Cardiac muscle cell (in vitro differentiated cells and primary cell): ENCODE measurements around the gene SCARB1. TPM values are rescaled to one million over a fixed set of nuclear protein-coding genes. Genes with fewer than 3 reads are reported as not detected.

ENCODE experiments used
- DNase-seq, 2 donors: peaks; one replicate each; pipeline versions ENCODE4 v3.0.0 to v3.0.0-alpha.2; 2010 to 2017; ENCODE audit warnings: low read depth in 1 of 2, low spot score in 1 of 2
- H3K27ac ChIP-seq: fragments of 200-600 bp; sonication (generic); 2 replicates; pipeline ENCODE4 v1.5.1; 2016
- H3K27me3 ChIP-seq: fragments of 200-600 bp; sonication (generic); 2 replicates; pipeline ENCODE4 v1.6.0; 2016; ENCODE audit warnings: control low read depth
- H3K36me3 ChIP-seq: fragments of 200-600 bp; sonication (generic); 2 replicates; pipeline ENCODE4 v1.5.1; 2016; ENCODE audit warnings: control low read depth
- H3K4me1 ChIP-seq: fragments of 200-600 bp; sonication (generic); 2 replicates; pipeline ENCODE4 v1.8.1; 2017; ENCODE audit warnings: low read depth, mild to moderate bottlenecking, mixed run types
- H3K4me3 ChIP-seq: fragments of 200-600 bp; sonication (generic); 2 replicates; pipeline ENCODE4 v1.5.1; 2016; ENCODE audit warnings: mild to moderate bottlenecking
- H3K9me3 ChIP-seq: fragments of 200-600 bp; sonication (generic); 2 replicates; pipeline ENCODE4 v1.5.1; 2017; ENCODE audit warnings: low read depth, mild to moderate bottlenecking, control low read depth
- polyA plus RNA-seq: library from polyadenylated mRNA; unstranded; fragments of >200 nt; fragmentation: Nextera tagmentation; extraction: Ambion mirVana; gene quantifications from 2 replicates; pipeline ENCODE4 v1.2.1, GENCODE V29; 2016
- total RNA-seq: library from RNA; depleted of rRNA; stranded (reverse); fragments of >200 nt; gene quantifications from 2 replicates; pipeline ENCODE4 v1.2.3, GENCODE V29; 2016
- TF ChIP-seq, protein P1 (sequence below): IDR thresholded peaks from 2 replicates; pipeline ENCODE4 v1.5.1; 2012; ENCODE audit warnings: low read depth, mild to moderate bottlenecking, low read length

SCARB1 gene
- total and polyA plus RNA-seq, 2 experiments from 2014 or later = 37.7 to 42.5 TPM

DNA sequence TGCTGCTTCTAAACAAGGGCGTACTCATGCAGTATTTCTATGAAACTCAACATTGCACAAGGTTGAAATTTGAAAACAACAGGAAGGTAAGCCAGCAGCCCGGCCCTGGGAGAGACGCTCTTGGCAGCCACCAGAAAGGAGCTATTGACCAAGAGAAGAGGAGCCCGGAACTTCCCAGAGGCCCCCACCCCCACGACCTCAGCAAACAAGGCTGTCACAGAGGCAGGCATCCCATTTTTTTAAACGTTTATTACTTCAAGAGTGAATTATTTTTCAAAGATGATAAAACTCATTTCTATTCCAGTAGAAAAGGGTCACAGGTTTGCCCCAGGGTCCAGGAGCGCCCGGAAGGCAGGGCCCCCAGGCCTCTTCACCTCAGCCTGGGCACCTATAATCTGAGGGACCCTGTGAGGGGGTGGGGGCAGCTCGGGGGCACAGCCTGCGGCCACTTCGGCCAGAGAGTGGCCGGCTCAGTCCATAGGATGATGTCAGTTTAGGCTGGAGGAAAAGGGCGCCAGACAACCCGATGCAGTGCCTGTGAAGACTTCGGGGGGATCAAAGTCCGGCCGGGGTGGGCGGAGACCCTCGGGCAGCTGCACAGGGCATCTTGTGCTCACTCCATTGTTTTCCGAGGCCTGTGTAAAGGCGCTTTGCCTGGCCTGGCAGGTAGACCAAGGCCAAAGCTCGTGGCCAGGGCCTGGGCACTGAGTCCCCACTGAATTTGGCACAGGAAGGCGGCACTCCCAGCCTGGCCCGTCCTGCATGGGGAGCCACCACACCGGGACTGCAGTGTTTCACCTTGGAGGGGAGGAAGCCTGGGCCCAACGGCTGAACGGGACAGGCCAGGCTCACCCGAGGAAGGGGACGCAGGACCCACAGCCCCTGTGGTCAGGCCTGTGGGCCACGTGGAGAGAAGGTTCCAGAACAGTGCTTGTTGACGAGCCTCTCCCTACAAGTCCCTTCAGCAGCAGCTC is 86.0 kb downstream of the SCARB1 start:
- H3K27ac ChIP-seq = no peak overlapping the region
- TF ChIP-seq, protein P1, sequence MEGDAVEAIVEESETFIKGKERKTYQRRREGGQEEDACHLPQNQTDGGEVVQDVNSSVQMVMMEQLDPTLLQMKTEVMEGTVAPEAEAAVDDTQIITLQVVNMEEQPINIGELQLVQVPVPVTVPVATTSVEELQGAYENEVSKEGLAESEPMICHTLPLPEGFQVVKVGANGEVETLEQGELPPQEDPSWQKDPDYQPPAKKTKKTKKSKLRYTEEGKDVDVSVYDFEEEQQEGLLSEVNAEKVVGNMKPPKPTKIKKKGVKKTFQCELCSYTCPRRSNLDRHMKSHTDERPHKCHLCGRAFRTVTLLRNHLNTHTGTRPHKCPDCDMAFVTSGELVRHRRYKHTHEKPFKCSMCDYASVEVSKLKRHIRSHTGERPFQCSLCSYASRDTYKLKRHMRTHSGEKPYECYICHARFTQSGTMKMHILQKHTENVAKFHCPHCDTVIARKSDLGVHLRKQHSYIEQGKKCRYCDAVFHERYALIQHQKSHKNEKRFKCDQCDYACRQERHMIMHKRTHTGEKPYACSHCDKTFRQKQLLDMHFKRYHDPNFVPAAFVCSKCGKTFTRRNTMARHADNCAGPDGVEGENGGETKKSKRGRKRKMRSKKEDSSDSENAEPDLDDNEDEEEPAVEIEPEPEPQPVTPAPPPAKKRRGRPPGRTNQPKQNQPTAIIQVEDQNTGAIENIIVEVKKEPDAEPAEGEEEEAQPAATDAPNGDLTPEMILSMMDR = no peak
- no peaks in the 10 kb centered on the region for H3K27me3 ChIP-seq
- peak in 1 of 2 donors; percentile 72 for DNase-seq
- peaks cover 5% of the 10 kb centered on the region for H3K4me1 ChIP-seq
- no peaks in the 10 kb centered on the region for H3K36me3 ChIP-seq
- H3K9me3 ChIP-seq = no peaks in the 10 kb centered on the region
- no peak overlapping the region for H3K4me3 ChIP-seq

DNA sequence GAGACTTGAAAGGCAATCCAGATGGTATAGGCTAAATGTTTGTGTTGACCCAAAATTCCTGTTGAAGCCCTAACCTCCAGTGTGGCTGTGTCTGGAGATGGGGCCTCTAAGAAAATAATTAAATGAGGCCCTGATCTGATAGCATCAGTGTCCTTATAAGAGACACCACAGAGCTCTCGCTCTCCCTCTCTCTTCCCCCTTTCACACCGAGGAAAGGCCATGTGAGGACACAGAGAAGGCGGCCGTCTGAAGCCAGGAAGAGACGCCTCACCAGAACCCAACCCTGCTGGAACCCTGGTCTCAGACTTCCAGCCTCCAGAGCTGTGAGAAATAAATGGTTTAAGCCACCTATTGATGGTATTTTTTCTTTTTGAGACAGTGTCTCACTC is 87.5 kb downstream of the SCARB1 start:
- Histone ChIP-seq H3K27ac (no peak overlapping the region), H3K36me3 (no peaks in the 10 kb centered on the region), H3K4me3 (no peak overlapping the region), H3K27me3 (no peaks in the 10 kb centered on the region), H3K4me1 (peaks cover 2% of the 10 kb centered on the region), H3K9me3 (no peaks in the 10 kb centered on the region)
- no peak for DNase-seq
- TF ChIP-seq, protein P1 = no peak

GRCh38 chr12:124774462-124775167 is 89.0 kb downstream of the SCARB1 start:
- H3K4me3 ChIP-seq = no peak overlapping the region
- TF ChIP-seq, protein P1 = no peak

DNA sequence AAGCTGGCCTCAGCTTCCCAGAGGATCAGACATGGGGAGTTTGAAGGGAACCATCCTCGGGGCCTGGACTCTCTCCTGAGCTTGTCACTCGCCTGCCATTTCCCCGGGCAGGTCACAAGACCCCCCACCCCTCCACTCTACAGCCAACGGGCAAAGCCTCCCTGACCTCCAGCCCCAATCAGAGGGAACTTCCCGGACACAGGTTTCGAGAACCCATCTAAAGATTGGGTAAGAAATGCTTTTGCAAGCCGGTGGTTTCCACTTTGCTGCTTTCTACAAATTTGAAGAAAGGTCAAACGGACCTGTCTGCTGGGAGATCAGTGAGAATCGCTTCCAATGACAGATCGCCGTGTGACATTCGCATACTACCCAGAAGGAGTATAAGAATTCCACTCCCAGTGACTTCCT is 89.6 kb downstream of the SCARB1 start:
- TF ChIP-seq, protein P1 = no peak
- H3K4me1 ChIP-seq = no peaks in the 10 kb centered on the region
- DNase-seq = peak in 1 of 2 donors; percentile 48
- no peaks in the 10 kb centered on the region for H3K9me3 ChIP-seq
- no peaks in the 10 kb centered on the region for H3K27me3 ChIP-seq
- H3K27ac ChIP-seq = no peak overlapping the region
- no peak overlapping the region for H3K4me3 ChIP-seq
- H3K36me3 ChIP-seq = no peaks in the 10 kb centered on the region

More at GRCh38 chr12:124774462-124775167, 89.0 kb downstream of the SCARB1 start:
- Histone ChIP-seq H3K27ac (no peak overlapping the region), H3K27me3 (no peaks in the 10 kb centered on the region), H3K9me3 (no peaks in the 10 kb centered on the region), H3K4me1 (no peaks in the 10 kb centered on the region), H3K36me3 (no peaks in the 10 kb centered on the region)
- peak in 1 of 2 donors; percentile 97 for DNase-seq

DNA sequence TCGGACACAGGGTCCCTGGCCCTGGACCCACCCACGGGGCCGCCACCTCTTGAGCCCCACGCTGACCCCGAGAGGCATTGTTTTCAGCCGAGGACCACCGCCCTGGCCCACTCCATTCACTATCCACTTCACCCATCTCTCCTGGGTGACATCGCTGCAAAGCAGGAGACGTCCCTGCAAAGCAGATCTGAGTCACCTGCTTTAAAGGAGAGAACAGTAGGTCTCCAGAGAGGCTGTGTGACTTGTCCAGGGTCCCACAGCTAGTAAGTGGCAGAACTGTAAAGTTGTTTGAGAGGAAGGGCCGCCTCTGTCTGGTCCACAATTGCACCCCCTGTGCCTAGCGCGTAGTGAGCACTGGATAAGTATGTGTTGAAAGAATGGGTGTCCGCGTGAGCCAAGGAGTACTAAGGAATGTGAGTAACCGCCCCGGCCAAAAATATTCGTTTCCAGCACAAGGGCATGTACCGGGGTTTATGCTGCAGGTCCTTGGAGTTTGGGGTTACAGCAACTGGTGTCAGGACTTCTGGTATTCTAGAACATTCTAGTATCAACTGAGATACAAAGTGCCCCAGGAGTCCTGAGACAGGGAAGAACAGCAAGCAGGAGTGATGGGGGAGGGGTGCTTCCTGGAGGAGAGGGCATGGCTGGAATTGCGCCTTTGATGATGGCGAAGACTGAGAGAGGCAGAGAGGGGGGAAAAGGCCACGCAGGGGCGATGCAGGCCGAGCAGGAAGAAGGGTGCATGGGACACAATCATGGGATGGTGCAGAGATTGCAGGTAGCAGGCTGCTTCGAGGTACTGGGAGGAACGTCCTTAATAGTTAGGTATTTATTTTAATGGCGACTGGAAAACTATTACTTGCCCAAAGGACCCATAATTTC is 91.1 kb downstream of the SCARB1 start:
- no peak for DNase-seq
- Histone ChIP-seq H3K4me3 (no peak overlapping the region), H3K4me1 (no peaks in the 10 kb centered on the region), H3K27ac (no peak overlapping the region), H3K36me3 (no peaks in the 10 kb centered on the region), H3K27me3 (no peaks in the 10 kb centered on the region), H3K9me3 (no peaks in the 10 kb centered on the region)
- TF ChIP-seq, protein P1 = no peak
